Lung (tissue), 12 donors: Measurements from ENCODE around the gene TMEM131. TPM values are rescaled to one million over a fixed set of nuclear protein-coding genes. Genes with fewer than 3 reads are reported as not detected.

ENCODE experiments used
- ATAC-seq: fragments of 200-7000 bp; cut with Tn5 transposase; one replicate; pipeline ENCODE4 v1.9.1; 2020; ENCODE audit warnings: moderate number of reproducible peaks; ENCODE audit not compliant: insufficient read depth, low FRiP score
- DNase-seq, 3 donors: peaks; one replicate each; pipeline ENCODE4 v3.0.0-alpha.2; 2013 to 2017
- H3K27ac ChIP-seq, 2 donors: one replicate each; pipeline ENCODE4 v1.5.1; 2013; ENCODE audit warnings: mild to moderate bottlenecking in 2 of 2, moderate library complexity in 2 of 2, control low read depth in 1 of 2, inconsistent platforms in 1 of 2, low read depth in 1 of 2, low read length in 1 of 2
- H3K27me3 ChIP-seq, 3 donors: one replicate each; pipeline ENCODE4 v1.5.1; 2013; ENCODE audit warnings: low read length in 2 of 3; ENCODE audit not compliant: control insufficient read depth in 3 of 3, insufficient read depth in 3 of 3
- H3K36me3 ChIP-seq, 4 donors: one replicate each; pipeline ENCODE4 v1.5.1; 2013; ENCODE audit warnings: low read length in 4 of 4, mild to moderate bottlenecking in 1 of 4, moderate library complexity in 1 of 4; ENCODE audit not compliant: control insufficient read depth in 4 of 4, insufficient read depth in 4 of 4
- H3K4me1 ChIP-seq, 5 donors: one replicate each; pipeline ENCODE4 v1.5.1; 2013; ENCODE audit warnings: low read length in 5 of 5, mild to moderate bottlenecking in 2 of 5, moderate library complexity in 1 of 5; ENCODE audit not compliant: control insufficient read depth in 5 of 5, insufficient read depth in 5 of 5
- H3K4me3 ChIP-seq: one replicate; pipeline ENCODE4 v1.5.1; 2013; ENCODE audit warnings: mild to moderate bottlenecking, control low read depth, moderate library complexity
- H3K9ac ChIP-seq, 2 donors: one replicate each; pipeline ENCODE4 v1.5.1; 2013; ENCODE audit warnings: low read length in 2 of 2, control low read depth in 1 of 2; ENCODE audit not compliant: insufficient read depth in 1 of 2
- H3K9me3 ChIP-seq, 4 donors: one replicate each; pipeline ENCODE4 v1.5.1; 2013; ENCODE audit warnings: low read length in 3 of 4, mild to moderate bottlenecking in 1 of 4, moderate library complexity in 1 of 4; ENCODE audit not compliant: control insufficient read depth in 4 of 4, insufficient read depth in 3 of 4
- WGBS, 2 donors: extraction: QIAGEN DNeasy Blood & Tissue Kit; methylation state at CpG; one replicate each; pipeline ENCODE4 v1.1.7; 2013; 5-methylcytosine and 5-hydroxymethylcytosine counted together
- polyA plus RNA-seq, 2 donors: library from polyadenylated mRNA; stranded (reverse); fragments of 200-250 nt; gene quantifications; one replicate each; pipeline ENCODE4 v1.2.1, GENCODE V29; 2013
- total RNA-seq, 2 donors: library from RNA; depleted of rRNA in 1 of 2; stranded (reverse); fragments of >200 nt in 1 of 2; gene quantifications; one replicate each; pipeline ENCODE4 v1.2.1, GENCODE V29; 2014 to 2021
- TF ChIP-seq, protein P1 (sequence below): IDR thresholded peaks from 2 replicates; pipeline ENCODE4 v1.5.1; 2012; ENCODE audit warnings: mild to moderate bottlenecking; ENCODE audit errors: control extremely low read depth, extremely low read depth
- donor health status: control.
- donor health status: control.
- donor health status: Bipolar disorder and iron deficiency.
- donor health status: healthy.
- donor health status: DM: yes; HTN: yes; CAD: no.

The TMEM131 gene
- total and polyA plus RNA-seq, 4 donors = 9.3 to 54.0 (median 23.7) TPM

DNA sequence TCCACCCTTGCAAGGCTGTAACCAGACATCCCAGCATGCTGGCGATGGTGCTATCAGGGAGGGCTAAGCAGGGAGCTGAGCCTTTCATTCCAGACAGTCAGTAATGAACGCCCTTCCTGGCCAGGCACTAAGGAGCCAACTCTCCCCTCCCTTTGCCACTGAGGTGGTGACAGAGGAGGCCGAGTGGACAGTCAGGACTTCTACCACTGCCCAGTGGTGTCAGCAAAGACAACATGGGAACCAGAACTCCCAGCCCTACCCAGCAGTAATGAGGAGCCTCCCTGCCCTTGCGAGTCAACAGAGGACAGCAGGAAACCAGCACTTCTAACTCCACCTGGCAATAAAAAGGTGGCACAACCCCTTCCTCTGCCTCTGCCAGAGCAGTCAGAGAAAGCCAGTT is 213.8 kb downstream of the TMEM131 start:
- Histone ChIP-seq H3K9ac (no peak overlapping the region), H3K27me3 (no peaks in the 10 kb centered on the region), H3K4me1 (no peaks in the 10 kb centered on the region), H3K9me3 (no peaks in the 10 kb centered on the region), H3K27ac (no peak overlapping the region), H3K4me3 (no peak overlapping the region), H3K36me3 (peaks cover 4 to 16% (median 7%) of the 10 kb centered on the region in 4 donors)
- ATAC-seq (no peak), DNase-seq (no peak)
- TF ChIP-seq, protein P1, sequence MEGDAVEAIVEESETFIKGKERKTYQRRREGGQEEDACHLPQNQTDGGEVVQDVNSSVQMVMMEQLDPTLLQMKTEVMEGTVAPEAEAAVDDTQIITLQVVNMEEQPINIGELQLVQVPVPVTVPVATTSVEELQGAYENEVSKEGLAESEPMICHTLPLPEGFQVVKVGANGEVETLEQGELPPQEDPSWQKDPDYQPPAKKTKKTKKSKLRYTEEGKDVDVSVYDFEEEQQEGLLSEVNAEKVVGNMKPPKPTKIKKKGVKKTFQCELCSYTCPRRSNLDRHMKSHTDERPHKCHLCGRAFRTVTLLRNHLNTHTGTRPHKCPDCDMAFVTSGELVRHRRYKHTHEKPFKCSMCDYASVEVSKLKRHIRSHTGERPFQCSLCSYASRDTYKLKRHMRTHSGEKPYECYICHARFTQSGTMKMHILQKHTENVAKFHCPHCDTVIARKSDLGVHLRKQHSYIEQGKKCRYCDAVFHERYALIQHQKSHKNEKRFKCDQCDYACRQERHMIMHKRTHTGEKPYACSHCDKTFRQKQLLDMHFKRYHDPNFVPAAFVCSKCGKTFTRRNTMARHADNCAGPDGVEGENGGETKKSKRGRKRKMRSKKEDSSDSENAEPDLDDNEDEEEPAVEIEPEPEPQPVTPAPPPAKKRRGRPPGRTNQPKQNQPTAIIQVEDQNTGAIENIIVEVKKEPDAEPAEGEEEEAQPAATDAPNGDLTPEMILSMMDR = no peak
- 94 to 99% methylated on average over 4 of the region's 4 CpGs for WGBS, 2 donors

DNA sequence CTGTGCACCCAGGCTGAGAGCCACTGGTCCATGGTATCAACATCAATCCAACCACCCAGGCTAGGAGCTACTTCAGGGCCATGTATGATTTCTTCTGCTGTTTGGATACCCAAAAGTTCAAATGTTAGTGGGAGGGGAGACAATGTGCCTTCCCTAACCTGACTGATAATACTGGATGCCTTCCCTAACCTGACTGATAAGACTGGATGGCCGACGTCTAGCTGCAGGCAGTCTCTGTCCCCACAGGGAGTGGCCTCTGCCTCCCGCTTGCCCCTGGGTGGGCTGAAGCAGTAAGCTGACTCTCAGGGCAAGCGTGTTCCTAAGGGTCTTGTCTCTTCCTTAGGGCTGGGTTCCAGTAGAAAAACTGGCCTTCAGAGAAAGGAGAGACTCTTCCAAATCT is 216.6 kb downstream of the TMEM131 start:
- TF ChIP-seq, protein P1 = no peak
- no peak for DNase-seq

DNA sequence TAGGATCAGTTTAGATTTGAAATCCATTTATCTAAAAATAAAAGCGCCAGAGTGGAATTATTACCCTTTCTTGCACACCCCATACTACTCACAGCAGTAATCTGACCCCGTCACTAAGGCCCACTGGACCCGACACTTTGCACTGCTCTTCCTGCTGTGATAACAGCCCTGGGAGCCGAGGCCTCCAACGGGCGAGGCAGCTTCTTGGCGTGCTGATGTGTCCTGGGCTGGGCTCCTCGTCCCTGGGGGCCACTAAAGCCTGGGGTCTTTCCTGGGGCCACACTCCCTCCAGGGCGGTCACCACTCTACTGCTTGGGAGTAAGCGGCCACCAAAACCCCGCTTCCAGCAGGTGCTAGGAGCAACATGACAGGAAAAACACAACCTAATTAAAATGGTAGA is 220.7 kb downstream of the TMEM131 start:
- DNase-seq = no peak
- TF ChIP-seq, protein P1 = no peak
- WGBS, 2 donors = 90 to 96% methylated on average over 11 of the region's 11 CpGs

More for the DNA sequence above, 216.6 kb downstream of the TMEM131 start:
- no peak for ATAC-seq
- no peaks in the 10 kb centered on the region for H3K27me3 ChIP-seq
- peaks cover 4 to 24% (median 15%) of the 10 kb centered on the region in 4 donors for H3K36me3 ChIP-seq
- no peak overlapping the region for H3K9ac ChIP-seq
- no peaks in the 10 kb centered on the region for H3K4me1 ChIP-seq
- no peaks in the 10 kb centered on the region for H3K9me3 ChIP-seq
- H3K27ac ChIP-seq = no peak overlapping the region
- WGBS, 2 donors = 86 to 97% methylated on average over 4 of the region's 4 CpGs
- H3K4me3 ChIP-seq = no peak overlapping the region

DNA sequence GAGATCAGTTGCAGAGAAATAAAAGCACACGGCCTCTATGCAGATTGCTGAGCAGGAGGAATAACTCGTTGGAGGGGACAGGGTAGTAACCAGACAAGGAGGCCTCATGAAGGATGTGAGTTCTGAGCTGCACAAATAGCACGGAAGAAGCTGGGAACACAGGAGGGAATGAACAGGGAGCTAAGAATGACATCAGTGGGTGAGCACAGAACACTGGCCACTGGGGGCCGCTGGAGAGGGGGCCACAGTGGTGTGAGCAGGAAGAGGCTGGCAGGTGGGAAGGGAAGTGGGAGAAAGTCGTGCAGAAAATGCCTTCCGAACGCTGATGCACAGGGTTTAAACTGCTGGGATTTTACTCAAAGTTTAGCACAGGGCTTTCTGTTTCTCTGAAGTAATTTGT is 221.3 kb downstream of the TMEM131 start:
- TF ChIP-seq, protein P1 = no peak
- ATAC-seq (no peak), DNase-seq (no peak)
- peaks cover 17 to 43% (median 24%) of the 10 kb centered on the region in 4 donors for H3K36me3 ChIP-seq
- no peaks in the 10 kb centered on the region for H3K27me3 ChIP-seq
- H3K4me1 ChIP-seq = peaks cover 0 to 2% (median 0%) of the 10 kb centered on the region in 5 donors
- 41 to 53% methylated on average over 7 of the region's 7 CpGs for WGBS, 2 donors
- H3K4me3 ChIP-seq = no peak overlapping the region
- no peak overlapping the region for H3K9ac ChIP-seq
- no peaks in the 10 kb centered on the region for H3K9me3 ChIP-seq
- no peak overlapping the region for H3K27ac ChIP-seq

More for the DNA sequence above, 220.7 kb downstream of the TMEM131 start:
- no peaks in the 10 kb centered on the region for H3K9me3 ChIP-seq
- H3K4me3 ChIP-seq = no peak overlapping the region
- H3K27me3 ChIP-seq = no peaks in the 10 kb centered on the region
- no peak overlapping the region for H3K9ac ChIP-seq
- H3K27ac ChIP-seq = no peak overlapping the region
- H3K36me3 ChIP-seq = peaks cover 17 to 43% (median 25%) of the 10 kb centered on the region in 4 donors
- H3K4me1 ChIP-seq = peaks cover 0 to under 1% (median 0%) of the 10 kb centered on the region in 5 donors
- no peak for ATAC-seq
